Endometrial microvascular endothelial cells (primary cell): ENCODE data around the gene EFEMP2. TPM values are rescaled to one million over a fixed set of nuclear protein-coding genes. Genes with fewer than 3 reads are reported as not detected.

ENCODE experiments used
- total RNA-seq: library from RNA; depleted of rRNA; stranded (reverse); fragments of >200 nt; gene quantifications from one replicate; pipeline ENCODE4 v1.2.3, GENCODE V29; 2015; ENCODE audit errors: inconsistent ontology term

EFEMP2 gene
- total RNA-seq, 1 donor from 2014 or later = 81.8 TPM

Other genes with a start within 250 kb of the EFEMP2 start
- 53.4 TPM for gene SIPA1, start 234.7 kb downstream of the EFEMP2 start, total RNA-seq
- 69.7 TPM for gene RELA, start 209.9 kb downstream of the EFEMP2 start, total RNA-seq
- 34.0 TPM for gene KAT5, start 160.5 kb downstream of the EFEMP2 start, total RNA-seq
- 110 TPM for gene RNASEH2C, start 152.0 kb downstream of the EFEMP2 start, total RNA-seq
- 8.5 TPM for gene AP5B1, start 91.8 kb downstream of the EFEMP2 start, total RNA-seq
- gene OVOL1, start 85.7 kb downstream of the EFEMP2 start, total RNA-seq = not detected
- not detected for gene SNX32, start 38.8 kb downstream of the EFEMP2 start, total RNA-seq
- 2,359 TPM for gene CFL1, start 14.6 kb downstream of the EFEMP2 start, total RNA-seq
- gene MUS81, start 12.4 kb downstream of the EFEMP2 start, total RNA-seq = 50.1 TPM
- gene CTSW, start 7.0 kb upstream of the EFEMP2 start, total RNA-seq = not detected
- 154 TPM for gene FIBP, start 15.7 kb upstream of the EFEMP2 start, total RNA-seq
- gene CCDC85B, start 17.9 kb upstream of the EFEMP2 start, total RNA-seq = 133 TPM
- 81.7 TPM for gene FOSL1, start 27.6 kb upstream of the EFEMP2 start, total RNA-seq
- 9.8 TPM for gene C11orf68, start 46.3 kb upstream of the EFEMP2 start, total RNA-seq
- 151 TPM for gene DRAP1, start 46.6 kb upstream of the EFEMP2 start, total RNA-seq
- gene TSGA10IP, start 72.7 kb upstream of the EFEMP2 start, total RNA-seq = not detected
- 34.7 TPM for gene SART1, start 88.9 kb upstream of the EFEMP2 start, total RNA-seq
- 36.8 TPM for gene EIF1AD, start 129.4 kb upstream of the EFEMP2 start, total RNA-seq
- 118 TPM for gene BANF1, start 129.7 kb upstream of the EFEMP2 start, total RNA-seq
- not detected for gene CST6, start 139.2 kb upstream of the EFEMP2 start, total RNA-seq
- under 0.01 TPM for gene CATSPER1, start 153.7 kb upstream of the EFEMP2 start, total RNA-seq
- gene GAL3ST3, start 176.4 kb upstream of the EFEMP2 start, total RNA-seq = not detected
- gene SF3B2, start 179.6 kb upstream of the EFEMP2 start, total RNA-seq = 134 TPM
- 17.7 TPM for gene PACS1, start 197.5 kb upstream of the EFEMP2 start, total RNA-seq